GM19193 (cell line): ENCODE measurements around the gene SLC25A45.

Experiments
- POLR2A ChIP-seq: IDR thresholded peaks from 4 replicates; pipeline ENCODE4 v1.6.1; 2011; ENCODE audit not compliant: insufficient read depth, insufficient read length; ENCODE audit errors: extremely low read depth

SLC25A45 gene

GRCh38 chr11:65400307-65401072 is 18.0 kb upstream of the SLC25A45 start:
- TF ChIP-seq POLR2A, result no peak

GRCh38 chr11:65399845-65400244 is 17.4 kb upstream of the SLC25A45 start:
- no peak for TF ChIP-seq POLR2A

GRCh38 chr11:65399249-65399648 is 16.8 kb upstream of the SLC25A45 start:
- no peak for TF ChIP-seq POLR2A

- TF ChIP-seq POLR2A, result no peak
These were observed 16.0 kb upstream of the SLC25A45 start for GRCh38 chr11:65398362-65398910.

GRCh38 chr11:65396769-65397745 is 14.6 kb upstream of the SLC25A45 start:
- no peak for TF ChIP-seq POLR2A

GRCh38 chr11:65395961-65396530 is 13.6 kb upstream of the SLC25A45 start:
- no peak for TF ChIP-seq POLR2A

GRCh38 chr11:65394125-65394536 is 11.7 kb upstream of the SLC25A45 start:
- TF ChIP-seq POLR2A, result no peak

- no peak for TF ChIP-seq POLR2A
These were observed 11.2 kb upstream of the SLC25A45 start for GRCh38 chr11:65393513-65394079.

GRCh38 chr11:65392899-65393298 is 10.5 kb upstream of the SLC25A45 start:
- TF ChIP-seq POLR2A, result no peak

GRCh38 chr11:65392186-65392829 is 9.9 kb upstream of the SLC25A45 start:
- no peak for TF ChIP-seq POLR2A

GRCh38 chr11:65390996-65391395 is 8.6 kb upstream of the SLC25A45 start:
- no peak for TF ChIP-seq POLR2A

GRCh38 chr11:65390099-65390941 is 7.9 kb upstream of the SLC25A45 start:
- TF ChIP-seq POLR2A, result no peak

GRCh38 chr11:65389294-65389980 is 7.0 kb upstream of the SLC25A45 start:
- TF ChIP-seq POLR2A, result no peak
